Renal cortex interstitium (tissue), 11 donors: ENCODE results near the gene FOCAD. TPM values are rescaled to one million over a fixed set of nuclear protein-coding genes. Genes with fewer than 3 reads are reported as not detected.

Experiments
- DNase-seq, 11 donors: peaks; one replicate each; pipeline ENCODE4 v3.0.0-alpha.2; 2013; ENCODE audit warnings: low read depth in 9 of 11, low spot score in 4 of 11; ENCODE audit errors: extremely low read depth in 1 of 11
- polyA plus RNA-seq, 3 donors: library from polyadenylated mRNA; unstranded; fragments of 120-200 nt; gene quantifications; one replicate each; pipeline ENCODE4 v1.2.1, GENCODE V29; 2013; ENCODE audit not compliant: insufficient read length in 3 of 3

FOCAD gene
- polyA plus RNA-seq, 3 donors = 26.8 to 36.8 (median 29.8) TPM

DNA sequence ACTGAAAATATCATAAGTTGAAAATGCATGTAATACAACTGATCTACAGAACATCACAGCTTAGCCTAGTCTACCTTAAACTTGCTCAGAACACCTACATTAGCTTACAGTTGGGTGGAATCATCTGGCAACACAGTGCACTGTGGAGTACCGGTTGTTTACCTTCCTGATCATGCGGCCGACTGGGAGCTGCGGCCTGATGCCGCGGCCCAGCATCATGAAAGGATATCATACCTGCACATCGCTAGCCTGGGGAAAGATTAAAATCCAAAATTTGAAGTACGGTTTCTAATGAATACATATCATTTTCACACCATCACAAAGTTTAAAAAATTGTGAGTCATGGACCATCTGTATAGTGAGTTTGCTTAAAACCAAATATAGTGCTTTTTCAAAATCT, 345.6 kb downstream of the FOCAD start:
- no peak for DNase-seq

- DNase-seq = peak in 6 of 11 donors; percentile 1 to 14 (median 6)
Measured at GRCh38 chr9:21030389-21031035, 346.5 kb downstream of the FOCAD start.

DNA sequence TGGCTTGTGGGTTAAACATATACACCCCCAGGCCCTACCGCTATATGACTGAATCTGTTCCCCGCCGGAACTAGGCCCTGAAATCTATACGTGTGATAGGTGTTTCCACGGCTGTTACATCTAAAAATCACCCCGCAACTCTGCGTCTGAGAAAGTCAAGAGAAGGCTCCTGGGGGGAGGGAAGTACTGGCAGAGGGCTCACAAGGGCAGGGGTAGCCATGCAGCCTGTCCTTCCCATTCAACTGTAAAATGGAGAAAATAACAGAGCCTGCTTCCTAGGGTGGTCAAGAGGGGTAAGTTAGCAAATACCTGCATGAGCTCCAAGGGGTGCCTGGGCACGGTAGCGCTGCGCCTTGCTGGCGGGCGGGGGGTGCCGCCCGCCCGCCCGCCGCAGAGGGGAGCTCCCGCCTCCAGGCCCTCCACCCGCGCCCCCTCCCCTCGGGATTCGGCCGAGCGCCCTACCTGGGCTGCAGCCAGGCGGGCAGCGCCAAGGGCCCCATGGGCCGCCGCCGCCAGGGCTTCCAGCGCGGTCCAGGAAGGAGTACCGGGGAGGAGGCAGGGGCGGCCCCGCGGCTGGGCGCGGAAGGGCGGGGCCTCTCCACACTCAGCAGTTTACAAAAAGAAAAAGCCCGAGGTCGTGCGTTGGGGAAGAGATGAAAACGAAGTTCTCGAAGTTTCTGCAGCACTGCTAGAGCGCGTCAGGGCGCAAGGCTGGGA, 347.2 kb downstream of the FOCAD start, which contains the start of gene HACD4:
HACD4 (minus strand) TSS at position 550 of the 717 bp plus-strand sequence; CDS start at position 500, 50 bp downstream.
- peak in 10 of 11 donors; percentile 7 to 36 (median 32) for DNase-seq

GRCh38 chr9:21031808-21032183, 347.7 kb downstream of the FOCAD start:
- no peak for DNase-seq

DNA sequence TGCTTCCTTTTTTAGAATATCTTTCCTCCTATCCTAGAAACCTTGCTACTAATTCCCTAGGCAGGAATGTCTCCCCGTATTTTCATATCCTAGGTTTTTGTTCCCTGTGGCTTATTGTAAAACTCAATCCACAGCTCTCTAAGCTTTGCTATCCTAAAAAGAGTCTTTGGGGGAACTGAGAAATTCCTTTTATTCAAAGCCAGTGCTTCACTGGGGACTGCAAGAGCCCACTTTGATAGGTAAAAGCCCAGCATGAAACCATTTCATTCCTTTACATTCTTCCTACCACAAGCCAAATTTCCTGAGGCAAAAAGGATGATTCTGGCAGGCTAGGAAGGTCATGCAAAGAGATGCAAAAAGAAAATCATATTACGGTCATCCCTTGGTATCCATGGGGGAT, 353.2 kb downstream of the FOCAD start:
- DNase-seq = no peak

- no peak for DNase-seq
Measured at GRCh38 chr9:21039302-21039701, 355.2 kb downstream of the FOCAD start.

DNA sequence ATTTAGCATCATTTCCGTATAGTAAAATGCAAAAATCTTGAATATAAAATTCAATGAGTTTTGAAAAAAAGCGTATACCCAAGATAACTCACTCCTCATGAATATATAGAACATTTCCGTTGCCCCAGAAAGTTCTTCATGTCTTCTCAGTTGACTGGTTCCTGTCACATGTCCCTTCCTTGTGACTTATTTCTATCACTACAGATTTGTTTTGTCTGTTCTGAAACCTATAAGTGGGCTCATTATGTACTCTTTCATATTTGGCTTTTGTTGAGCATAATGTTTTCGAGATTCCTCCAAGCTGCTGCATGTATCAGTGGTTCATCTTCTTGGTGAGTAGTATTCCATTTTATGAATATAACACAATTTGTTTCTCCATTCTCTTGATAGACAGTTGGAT, 358.4 kb downstream of the FOCAD start:
- no peak for DNase-seq

DNA sequence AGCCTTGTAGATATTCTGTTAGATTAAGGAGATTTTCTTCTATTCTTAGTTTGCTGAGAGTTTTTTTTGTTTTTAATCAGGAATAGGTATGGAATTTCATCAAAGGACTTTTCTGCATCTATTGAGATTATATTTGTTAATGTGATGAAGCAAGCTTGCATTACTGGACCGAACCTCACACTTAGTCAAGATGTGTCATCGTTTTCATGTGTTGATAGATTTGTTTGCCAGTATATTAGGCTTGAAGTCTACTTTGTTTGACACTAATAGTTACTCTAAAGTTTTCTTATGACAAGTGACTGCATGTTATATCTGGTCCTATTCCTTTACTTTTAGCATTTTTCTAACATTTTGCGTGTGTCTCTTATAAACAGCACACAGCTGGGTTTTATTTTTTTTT, 359.8 kb downstream of the FOCAD start:
- DNase-seq = no peak

Other genes with a start within 250 kb of the FOCAD start
- 10 to 100 TPM; 27.5 to 34.1 (median 32.6) TPM for gene MLLT3, start 61.8 kb upstream of the FOCAD start, polyA plus RNA-seq